Peyer's patch (tissue), 4 donors: ENCODE results near the gene EMC10. TPM values are rescaled to one million over a fixed set of nuclear protein-coding genes. Genes with fewer than 3 reads are reported as not detected.

ENCODE experiments used
- DNase-seq, 3 donors: peaks; one replicate each; pipeline ENCODE4 v3.0.0-alpha.2; 2017 to 2019
- H3K27ac ChIP-seq, 4 donors: fragments of 200-600 bp; sonication (generic); one replicate each; pipeline ENCODE4 v1.5.1; 2016 to 2019
- H3K27me3 ChIP-seq, 2 donors: fragments of 200-600 bp; sonication (generic); one replicate each; pipeline ENCODE4 v1.5.1; 2019
- H3K36me3 ChIP-seq, 3 donors: fragments of 200-600 bp; sonication (generic); one replicate each; pipeline ENCODE4 v1.5.1; 2016 to 2019
- H3K4me1 ChIP-seq, 4 donors: fragments of 200-600 bp; sonication (generic); one replicate each; pipeline ENCODE4 v1.5.1; 2016 to 2019
- H3K4me3 ChIP-seq, 4 donors: fragments of 200-600 bp; sonication (generic); 1 replicate in 3 of 4; 2 replicates in 1 of 4; pipeline ENCODE4 v1.5.1; 2016 to 2019; ENCODE audit warnings: mild to moderate bottlenecking in 1 of 4
- H3K9me3 ChIP-seq, 4 donors: fragments of 200-600 bp; sonication (generic); one replicate each; pipeline ENCODE4 v1.5.1; 2016 to 2019; ENCODE audit warnings: mild to moderate bottlenecking in 1 of 4
- POLR2A ChIP-seq, 2 donors: fragments of 450-650 bp; IDR thresholded peaks; one replicate each; pipeline ENCODE4 v1.5.1; 2017; ENCODE audit warnings: antibody characterized with exemption in 2 of 2, mild to moderate bottlenecking in 2 of 2, moderate library complexity in 2 of 2
- total RNA-seq, 4 donors: library from RNA; depleted of rRNA; stranded (reverse); fragments of >200 nt; gene quantifications; one replicate each; pipeline ENCODE4 v1.1.0, GENCODE V29; 2016
- TF ChIP-seq, protein P1 (sequence below), 6 experiments: fragments of 450-650 bp in 4 of 6; fragments of 200-600 bp in 2 of 6; sonication (generic) in 1 of 6; IDR thresholded peaks; one replicate each; pipeline ENCODE4 v1.5.1; 2017 to 2019; ENCODE audit warnings: antibody characterized with exemption in 6 of 6, mild to moderate bottlenecking in 3 of 6, moderate library complexity in 1 of 6

The EMC10 gene
- total RNA-seq, 4 donors from 2014 or later = 63.5 to 134 (median 117) TPM

DNA sequence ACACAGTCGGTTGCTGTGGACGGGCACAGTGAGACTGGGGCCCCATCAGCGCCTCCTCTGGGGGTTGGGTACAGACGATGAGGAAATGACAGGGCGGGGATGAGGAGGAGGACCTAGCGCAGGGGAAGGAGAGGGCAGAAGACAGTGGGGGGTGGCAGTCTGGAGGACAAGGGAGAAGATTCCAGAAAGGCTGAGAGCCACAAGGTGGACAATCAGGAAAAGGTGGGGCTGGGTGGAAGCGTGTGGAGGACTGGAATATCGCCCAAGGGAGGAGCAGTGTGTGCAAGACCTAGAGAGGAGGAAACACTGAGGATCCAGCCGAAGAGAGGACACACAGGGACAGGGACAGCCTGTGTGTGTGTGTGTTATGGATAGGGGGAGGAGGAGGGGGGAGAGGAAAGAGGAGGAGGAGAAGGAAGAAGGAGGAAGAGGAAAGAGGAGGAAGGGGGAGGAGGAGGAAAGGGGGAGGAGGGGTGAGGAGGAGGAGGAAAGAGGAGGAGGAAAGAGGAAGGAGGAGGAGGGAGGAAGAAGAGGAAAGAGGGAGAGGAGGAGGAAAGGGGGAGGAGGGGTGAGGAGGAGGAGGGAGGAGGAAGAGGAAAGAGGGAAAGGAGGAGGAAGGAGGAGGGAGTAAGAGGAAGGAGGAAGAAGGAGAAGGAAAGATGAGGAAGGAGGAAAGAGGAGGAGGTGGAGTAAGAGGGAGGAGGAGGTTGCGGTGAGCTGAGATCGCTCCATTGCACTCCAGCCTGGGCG lies 16.2 kb downstream of the EMC10 start:
- TF ChIP-seq, protein P1, sequence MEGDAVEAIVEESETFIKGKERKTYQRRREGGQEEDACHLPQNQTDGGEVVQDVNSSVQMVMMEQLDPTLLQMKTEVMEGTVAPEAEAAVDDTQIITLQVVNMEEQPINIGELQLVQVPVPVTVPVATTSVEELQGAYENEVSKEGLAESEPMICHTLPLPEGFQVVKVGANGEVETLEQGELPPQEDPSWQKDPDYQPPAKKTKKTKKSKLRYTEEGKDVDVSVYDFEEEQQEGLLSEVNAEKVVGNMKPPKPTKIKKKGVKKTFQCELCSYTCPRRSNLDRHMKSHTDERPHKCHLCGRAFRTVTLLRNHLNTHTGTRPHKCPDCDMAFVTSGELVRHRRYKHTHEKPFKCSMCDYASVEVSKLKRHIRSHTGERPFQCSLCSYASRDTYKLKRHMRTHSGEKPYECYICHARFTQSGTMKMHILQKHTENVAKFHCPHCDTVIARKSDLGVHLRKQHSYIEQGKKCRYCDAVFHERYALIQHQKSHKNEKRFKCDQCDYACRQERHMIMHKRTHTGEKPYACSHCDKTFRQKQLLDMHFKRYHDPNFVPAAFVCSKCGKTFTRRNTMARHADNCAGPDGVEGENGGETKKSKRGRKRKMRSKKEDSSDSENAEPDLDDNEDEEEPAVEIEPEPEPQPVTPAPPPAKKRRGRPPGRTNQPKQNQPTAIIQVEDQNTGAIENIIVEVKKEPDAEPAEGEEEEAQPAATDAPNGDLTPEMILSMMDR (IDR thresholded peaks at IDR 0.05) = no peak
- TF ChIP-seq POLR2A (IDR thresholded peaks at IDR 0.05) = no peak
- Histone ChIP-seq H3K4me1 (no peaks in the 10 kb centered on the region), H3K4me3 (no peak overlapping the region), H3K27ac (no peak overlapping the region), H3K9me3 (no peaks in the 10 kb centered on the region), H3K27me3 (no peaks in the 10 kb centered on the region), H3K36me3 (no peaks in the 10 kb centered on the region)
- peak in 1 of 3 donors; percentile 46 for DNase-seq

DNA sequence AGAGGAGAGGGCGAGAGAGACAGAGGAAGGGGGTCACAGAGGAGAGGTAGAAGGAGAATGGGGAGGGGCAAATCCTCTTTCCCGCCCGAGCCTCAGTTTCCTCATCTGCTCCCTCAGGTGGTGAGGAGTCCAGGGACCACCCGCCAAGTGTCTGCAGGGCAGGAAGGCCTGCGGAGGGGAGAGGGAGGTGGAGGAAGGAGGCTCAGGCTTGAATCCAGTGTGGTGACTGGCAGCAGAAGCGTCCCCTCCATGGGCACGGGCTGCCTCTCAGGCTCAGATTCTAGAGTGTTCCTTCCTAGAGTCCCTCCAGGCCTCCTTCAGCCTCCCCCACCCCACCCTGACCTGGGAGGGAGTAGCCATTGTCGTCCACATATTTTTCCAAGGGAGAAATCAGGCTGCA lies 16.9 kb downstream of the EMC10 start:
- H3K4me1 ChIP-seq = no peaks in the 10 kb centered on the region
- peak in 1 of 3 donors; percentile 22 for DNase-seq
- H3K27ac ChIP-seq = no peak overlapping the region
- no peaks in the 10 kb centered on the region for H3K36me3 ChIP-seq
- TF ChIP-seq, protein P1 (IDR thresholded peaks at IDR 0.05) = no peak
- no peak for TF ChIP-seq POLR2A (IDR thresholded peaks at IDR 0.05)
- no peak overlapping the region for H3K4me3 ChIP-seq
- H3K9me3 ChIP-seq = no peaks in the 10 kb centered on the region
- no peaks in the 10 kb centered on the region for H3K27me3 ChIP-seq

DNA sequence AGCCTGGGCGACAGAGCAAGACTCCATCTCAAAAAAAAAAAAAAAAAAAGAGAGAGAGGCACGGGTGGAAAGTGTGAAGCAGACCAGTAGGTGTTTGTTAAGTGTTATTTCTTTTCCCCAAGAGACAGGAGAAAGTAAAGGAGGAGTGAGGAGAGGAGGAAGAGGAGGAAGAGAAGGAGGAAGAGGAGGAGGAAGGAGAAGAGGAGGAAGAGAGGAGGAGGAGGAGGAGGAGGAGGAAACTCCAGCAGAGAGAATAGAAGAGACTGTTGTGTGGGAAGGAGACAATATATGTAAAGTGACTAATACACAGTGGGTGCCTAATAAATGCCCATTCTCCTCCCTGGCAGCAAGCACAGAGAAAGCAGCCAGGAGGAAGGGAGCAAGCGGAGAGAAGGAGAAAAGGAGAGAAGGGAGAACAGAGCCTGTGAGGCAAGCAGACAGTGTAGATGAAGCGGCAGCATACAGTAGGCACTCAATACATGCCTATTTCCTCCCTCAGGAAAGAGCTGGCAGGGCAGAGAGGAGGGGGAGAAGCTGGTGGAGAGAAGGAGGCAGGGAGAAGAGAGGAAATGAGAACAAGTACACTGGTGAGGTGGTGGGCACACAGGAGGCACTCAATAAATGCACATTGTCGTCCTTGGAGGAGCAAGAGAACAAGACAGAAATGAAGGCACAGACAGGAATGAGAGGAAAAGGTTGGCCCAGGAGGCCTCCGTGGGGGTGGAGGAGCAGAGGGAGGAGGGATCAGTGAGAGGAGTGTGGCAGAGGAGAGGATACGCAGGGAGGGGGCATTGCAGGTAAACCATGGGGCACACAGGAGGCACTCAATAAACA lies 18.1 kb downstream of the EMC10 start:
- TF ChIP-seq, protein P1 (IDR thresholded peaks at IDR 0.05) = no peak
- TF ChIP-seq POLR2A (IDR thresholded peaks at IDR 0.05) = no peak
- no peaks in the 10 kb centered on the region for H3K4me1 ChIP-seq
- no peaks in the 10 kb centered on the region for H3K36me3 ChIP-seq
- H3K4me3 ChIP-seq = no peak overlapping the region
- no peak overlapping the region for H3K27ac ChIP-seq
- H3K27me3 ChIP-seq = no peaks in the 10 kb centered on the region
- no peak for DNase-seq
- no peaks in the 10 kb centered on the region for H3K9me3 ChIP-seq

DNA sequence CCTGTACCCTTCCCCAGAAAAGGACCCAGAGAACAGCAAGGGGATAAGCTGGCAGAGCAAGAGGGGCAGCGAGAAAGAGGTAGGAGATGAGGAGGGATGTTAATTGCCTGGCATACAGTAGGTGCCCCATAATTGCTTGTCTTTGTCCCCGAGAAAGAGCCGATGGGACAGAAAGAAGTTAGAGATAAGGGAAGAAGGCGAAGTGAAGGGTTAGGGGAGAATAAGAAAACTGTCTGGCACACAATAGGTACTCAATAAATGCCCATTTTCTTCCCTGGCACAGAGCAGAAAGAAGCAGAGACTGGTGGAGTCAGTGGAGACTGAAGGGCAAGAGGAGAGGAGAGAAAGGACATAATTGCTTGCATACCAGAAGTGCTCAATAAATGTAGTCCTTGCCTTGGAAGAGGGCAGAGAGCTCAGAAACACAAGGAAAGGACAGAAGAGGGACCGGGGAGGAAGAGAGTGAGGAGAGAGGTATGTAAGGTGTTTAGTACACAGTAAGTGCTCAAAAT lies 18.8 kb downstream of the EMC10 start:
- Histone ChIP-seq H3K9me3 (no peaks in the 10 kb centered on the region), H3K36me3 (no peaks in the 10 kb centered on the region), H3K4me3 (no peak overlapping the region), H3K4me1 (no peaks in the 10 kb centered on the region), H3K27ac (no peak overlapping the region), H3K27me3 (no peaks in the 10 kb centered on the region)
- no peak for DNase-seq
- no peak for TF ChIP-seq POLR2A (IDR thresholded peaks at IDR 0.05)
- TF ChIP-seq, protein P1 (IDR thresholded peaks at IDR 0.05) = no peak

DNA sequence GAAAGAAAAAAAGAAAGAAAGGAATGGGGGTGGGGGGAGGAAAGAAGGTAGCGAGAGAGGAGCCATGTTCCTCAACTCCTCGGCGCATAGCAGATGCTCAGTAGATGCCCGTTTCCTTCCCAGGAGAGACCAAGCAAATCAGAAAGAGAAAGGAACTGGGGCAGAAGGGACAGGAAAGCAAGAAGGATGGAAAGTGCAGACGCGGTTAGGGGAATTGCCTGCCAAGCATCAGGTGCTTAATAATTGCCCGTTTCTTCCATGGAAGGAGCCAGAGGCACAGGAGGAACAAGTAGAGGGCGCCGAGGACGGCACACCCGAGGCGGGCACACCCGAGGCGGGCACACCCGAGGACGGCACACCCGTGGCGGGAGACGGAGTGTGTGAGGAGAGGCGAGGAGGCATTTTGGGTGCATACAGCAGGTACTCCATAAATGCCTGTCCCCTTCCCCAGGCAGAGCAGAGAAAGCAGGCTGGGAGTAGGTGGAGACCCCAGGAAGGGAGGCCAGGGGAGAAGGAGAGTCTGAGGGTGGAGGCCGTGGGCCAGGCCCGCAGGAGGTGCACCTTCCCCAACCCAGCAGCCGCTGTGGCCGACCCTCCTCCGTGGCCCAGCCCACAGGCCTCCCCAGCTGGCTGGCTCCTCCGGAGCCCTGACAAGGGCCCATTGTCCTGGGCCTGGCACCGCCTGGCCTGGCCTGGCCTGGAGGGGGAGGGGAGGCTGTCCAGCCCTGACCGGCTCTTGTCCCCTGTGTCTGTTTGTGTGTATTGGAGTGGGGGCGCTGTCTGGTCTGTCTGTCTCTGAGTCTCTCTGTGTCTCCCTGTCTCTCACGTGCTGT lies 20.1 kb downstream of the EMC10 start:
- no peak for TF ChIP-seq POLR2A (IDR thresholded peaks at IDR 0.05)
- Histone ChIP-seq H3K4me3 (no peak overlapping the region), H3K4me1 (no peaks in the 10 kb centered on the region), H3K27ac (no peak overlapping the region), H3K36me3 (no peaks in the 10 kb centered on the region), H3K27me3 (no peaks in the 10 kb centered on the region), H3K9me3 (no peaks in the 10 kb centered on the region)
- DNase-seq = peak in 1 of 3 donors; percentile 37
